NK-92 (cell line): ENCODE measurements around the gene GNB1.
A peak's percentile ranks its signal among the peaks of the same experiment; 100 is the strongest.

Source experiments
- DNase-seq: peaks from one replicate; lab custom pipeline; 2025; ENCODE audit not compliant: unreplicated experiment; lab: John Stamatoyannopoulos, UW

GNB1 gene

DNA sequence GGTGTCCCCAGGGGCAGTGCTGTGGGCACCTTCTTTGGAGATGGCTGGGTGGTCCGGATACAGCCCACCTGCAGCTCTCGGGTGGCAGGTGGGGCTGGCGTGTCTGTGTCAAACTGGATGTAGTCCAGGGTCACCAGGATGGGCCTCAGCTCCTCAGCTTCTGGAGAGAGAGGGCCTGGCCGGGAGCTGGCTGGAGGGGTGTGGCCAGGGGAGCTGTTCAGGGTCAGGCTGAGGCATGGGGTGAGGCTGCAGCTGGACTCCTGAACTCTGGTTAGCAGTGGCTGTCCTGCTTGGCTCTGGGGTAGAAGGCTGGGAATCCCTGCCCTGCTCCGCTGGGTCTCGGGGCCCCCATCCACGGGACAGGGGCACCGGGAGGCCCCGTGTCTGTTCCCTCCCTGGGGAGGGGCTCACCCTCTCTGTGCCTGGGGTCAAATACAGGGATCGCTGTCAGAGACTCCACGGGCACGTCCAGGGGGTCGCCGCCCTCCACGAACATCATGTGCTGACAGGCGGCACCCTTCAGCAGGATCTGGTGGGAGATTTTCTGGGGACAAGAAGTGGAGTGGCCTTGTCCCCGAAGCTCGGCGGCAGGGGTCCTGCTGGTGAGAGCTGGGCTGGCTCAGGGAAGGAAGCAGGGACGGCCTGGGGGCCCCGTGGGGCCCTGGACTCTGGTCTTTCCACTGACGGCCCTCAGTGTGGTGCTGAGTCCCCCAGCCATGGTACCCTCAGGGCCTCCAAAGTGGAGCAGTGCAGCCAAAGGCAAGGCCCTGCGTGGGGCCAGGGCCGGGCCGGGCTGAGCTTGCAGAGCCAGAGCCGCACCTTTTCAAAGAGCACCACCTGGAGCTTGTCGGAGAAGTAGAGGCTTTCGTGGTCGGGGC is 32.3 kb upstream of the GNB1 start:
- DNase-seq = no peak

DNA sequence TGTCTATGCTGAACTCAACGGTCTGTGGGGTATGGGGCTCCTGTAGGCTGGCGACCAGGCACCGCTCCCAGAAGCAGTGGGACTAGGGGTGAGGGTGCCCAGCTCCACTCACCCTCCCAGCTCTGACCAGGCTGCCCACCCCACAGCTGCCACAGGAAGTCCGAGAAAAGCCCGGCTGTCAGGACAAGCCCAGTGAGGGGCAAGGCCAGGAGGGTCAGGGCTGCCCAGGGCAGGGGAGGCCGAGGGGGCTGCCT is 31.7 kb upstream of the GNB1 start:
- DNase-seq = no peak

DNA sequence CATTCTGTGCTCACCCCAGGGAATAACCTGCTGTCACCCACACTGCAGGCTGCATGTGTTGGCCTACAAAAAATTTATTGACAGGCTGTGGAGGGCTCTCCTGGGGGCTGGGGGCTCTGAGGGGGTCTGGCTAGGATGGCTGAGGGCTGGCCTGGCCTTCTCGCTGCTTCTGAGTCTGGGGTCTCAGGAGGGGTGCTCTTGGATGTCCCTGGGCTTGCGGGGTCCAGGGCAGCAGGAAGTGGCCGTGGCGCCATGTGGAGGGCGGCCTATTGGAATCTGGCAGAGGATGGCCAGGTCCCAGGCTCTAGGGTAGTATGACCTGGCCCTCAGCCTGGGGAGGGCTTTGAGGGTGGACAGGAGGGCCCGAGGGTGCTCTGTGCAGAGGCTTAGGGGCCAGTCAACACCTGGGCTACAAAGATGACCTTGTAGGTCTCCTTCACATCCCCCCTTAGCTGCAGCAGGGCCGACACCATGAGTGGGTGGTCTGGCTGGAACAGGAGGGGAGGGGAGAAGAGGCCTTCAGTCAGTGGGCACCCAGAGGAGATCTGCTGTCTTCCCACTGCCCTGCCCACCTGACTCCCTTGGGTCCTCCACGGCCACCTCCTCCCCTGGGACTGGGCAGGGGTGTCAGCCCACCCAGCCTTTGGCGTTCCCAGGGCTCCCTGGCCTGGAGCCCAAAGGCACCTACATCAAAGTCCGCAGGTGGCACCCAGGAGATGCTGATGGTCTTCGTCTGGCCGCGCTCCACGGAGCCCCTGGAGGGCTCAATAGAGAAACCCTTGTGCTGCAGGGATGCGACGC is 31.2 kb upstream of the GNB1 start:
- no peak for DNase-seq

DNA sequence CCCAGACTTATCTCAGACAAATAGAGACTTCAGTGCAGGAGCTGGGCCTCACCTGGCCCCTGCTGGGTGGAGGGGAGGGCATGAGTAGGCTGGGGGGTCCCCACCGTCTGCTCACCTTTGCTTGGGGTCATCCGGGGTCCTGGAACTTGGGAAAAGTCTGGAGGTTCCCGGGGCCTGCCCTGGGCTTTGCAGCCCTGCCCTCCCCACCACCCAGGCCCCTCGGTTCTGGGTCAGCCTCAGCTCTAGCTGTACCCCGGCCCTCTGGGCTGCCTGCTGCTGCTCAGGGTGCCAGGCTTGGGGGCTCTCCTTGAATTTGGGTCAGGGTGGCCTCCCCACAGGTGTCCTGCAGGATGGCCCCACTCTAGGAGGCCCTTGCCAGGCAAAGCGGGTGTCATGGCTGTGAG is 30.6 kb upstream of the GNB1 start:
- DNase-seq = no peak

DNA sequence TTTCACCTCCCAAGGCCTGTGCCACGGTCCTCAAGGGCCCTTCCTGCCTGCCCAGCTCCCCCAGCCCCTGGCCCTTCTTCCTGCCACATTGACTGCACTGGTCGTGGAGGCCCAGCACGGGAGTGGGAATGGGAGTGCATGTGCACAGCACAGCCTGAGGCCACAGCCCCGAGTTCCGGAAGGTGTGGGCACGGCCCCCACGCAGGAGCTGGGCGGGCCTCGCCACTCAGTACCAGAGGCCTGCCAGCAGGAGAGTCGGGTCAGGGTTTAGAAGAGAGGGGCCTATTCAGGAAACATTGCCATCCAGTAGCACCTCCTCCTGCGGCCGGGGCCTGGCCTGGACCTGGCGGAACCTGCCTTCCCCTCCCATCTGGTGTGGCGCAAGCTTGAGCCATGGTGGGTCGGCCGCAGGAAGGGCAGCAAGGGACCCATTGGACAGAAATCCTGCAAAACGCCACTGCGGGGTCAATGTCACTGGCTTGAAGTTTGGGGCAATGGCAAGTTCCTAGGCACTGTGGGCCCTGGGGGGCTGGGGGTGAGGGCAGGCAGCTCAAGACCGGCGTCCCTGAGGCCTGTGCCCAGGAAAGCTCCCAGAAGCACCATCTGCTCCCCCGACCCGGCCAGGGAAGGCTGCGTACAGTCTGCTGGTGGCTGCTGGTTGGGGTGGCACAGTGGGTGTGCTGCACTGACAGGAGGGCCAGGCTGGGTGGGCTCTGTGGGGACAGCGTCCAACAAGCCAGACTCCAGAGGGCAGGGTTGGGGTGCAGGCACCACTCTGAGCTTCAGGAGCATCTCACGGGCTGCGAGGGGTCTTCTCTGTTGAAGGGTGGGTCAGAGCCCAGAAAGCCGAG is 29.9 kb upstream of the GNB1 start:
- no peak for DNase-seq

DNA sequence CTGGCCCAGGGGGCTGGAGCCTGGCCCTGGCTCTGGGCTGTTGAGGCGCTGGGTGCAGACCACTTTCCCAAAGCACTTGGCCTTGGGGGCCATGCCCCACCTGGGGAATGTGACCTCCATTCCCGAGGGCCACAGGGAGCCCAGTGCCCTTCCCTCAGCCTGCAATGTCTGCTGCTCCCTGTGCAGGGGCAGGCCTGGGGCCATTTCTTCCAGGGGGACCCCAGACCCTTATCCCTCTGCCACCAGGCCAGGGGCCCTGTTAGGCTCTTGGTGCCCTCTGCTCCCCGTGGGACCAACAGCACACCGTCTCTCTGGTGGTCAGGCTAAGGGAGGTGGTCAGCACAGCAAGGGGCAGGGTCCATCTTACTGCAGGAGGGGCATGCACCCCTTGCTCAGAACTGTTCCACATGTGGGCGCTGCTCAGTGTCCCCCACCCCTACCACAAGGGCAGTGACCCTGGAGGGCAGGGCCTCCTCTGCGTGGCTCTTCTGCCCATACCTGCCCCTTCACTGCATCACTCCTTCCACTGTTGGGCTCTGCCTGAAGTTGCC is 29.2 kb upstream of the GNB1 start:
- no peak for DNase-seq

DNA sequence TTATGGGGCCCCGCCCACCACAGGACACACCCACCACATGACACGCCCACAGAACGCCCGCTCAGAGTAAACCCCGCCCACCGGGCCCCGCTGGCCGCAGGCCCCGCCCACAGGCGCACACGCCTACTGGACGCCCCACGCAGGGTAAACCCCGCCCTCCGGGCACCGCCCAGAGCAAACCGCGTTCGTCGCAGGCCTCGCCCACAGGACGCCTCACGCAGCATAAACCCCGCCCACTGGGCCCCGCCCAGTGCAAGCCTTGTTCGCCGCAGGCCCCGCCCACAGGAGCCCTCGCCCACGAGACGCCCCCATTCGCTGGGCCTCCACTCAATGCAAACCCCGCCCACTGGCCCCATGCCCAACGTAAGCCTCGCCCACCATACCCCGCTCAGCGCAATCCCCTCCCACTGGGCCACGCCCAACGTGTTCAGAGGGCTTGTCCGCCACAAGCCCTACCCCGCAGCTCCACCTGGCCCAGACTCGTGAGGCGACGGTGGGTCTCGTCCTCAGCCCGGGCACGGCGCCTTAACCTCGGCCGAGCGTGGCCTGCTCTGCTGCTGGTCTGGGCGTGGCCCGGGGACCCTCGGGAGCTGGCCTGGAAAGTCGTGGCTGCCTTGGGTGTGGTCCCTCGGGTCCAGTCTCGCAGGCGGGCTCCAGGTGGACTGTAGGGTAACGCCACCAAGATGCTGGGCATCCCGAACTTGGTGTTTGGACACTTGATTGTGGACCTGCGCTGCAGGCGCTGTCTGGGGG is 28.6 kb upstream of the GNB1 start:
- DNase-seq = peak; percentile 94

DNA sequence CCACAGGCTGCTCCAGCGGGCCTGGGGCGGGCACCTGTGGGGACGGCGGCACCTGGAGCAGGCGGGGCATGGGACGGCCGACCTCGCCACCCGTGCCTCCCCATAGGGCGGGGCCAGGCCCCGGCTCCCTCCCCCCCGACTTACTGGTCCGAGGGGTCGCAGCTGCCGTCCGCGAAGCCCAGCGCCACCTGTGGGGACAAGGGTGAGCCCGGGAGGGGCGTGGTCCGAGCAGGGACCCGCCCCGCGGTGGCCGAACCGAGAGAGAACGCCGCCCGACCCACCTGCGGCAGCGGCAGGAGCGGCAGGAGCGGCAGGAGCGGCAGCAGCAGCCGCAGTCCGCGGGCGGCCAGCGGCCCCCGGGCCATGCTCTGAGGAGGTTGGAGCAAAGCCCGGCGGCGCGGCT is 28.0 kb upstream of the GNB1 start, which contains the start of gene TMEM52:
Gene TMEM52 (minus strand): TSS at position 379 of the 403 bp plus-strand sequence. CDS start 14 bp downstream, at position 365.
- DNase-seq = no peak

DNA sequence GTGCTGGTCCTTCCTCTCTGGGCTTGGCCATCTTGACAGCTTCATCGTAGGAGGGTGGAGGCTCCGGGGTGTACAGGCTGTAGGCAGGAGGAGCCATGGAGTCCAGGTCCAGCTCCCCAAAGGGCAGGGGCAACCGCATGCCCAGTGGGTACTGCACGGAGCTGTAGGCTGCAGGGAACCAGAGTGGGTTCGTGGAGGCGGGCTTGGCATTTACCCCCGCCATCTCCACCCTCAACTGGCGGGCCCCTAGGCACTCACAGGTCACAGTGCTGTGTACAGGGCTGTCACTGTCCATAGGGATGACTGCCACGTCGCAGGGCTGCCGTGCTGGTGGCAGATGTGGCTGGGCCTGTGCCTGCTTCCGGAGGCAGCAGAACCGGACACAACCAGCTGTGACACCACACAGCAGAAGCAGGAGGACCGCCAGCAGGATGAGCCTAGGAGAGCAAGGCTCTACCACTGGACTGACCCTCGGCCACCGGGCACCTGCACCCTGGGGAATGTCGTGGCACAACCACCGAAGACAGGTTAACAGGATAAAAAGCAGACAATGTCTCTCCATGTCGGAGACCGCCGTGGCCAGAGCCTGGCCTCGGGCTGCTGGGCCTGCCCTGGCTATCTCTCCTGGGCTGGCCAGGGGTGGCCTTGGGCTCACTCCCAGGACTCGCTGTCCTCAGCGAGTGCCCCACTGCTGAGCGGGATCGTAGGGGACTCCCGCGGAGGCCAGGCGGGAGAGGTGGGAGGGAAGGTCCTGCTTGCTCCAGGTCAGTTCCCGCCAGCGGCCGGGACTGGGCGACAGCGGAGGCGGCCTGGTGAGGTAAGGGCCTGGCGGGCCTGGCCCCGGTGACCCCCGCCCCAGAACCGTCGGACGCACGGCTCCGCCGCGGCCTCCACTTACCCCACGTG is 27.4 kb upstream of the GNB1 start:
- no peak for DNase-seq

DNA sequence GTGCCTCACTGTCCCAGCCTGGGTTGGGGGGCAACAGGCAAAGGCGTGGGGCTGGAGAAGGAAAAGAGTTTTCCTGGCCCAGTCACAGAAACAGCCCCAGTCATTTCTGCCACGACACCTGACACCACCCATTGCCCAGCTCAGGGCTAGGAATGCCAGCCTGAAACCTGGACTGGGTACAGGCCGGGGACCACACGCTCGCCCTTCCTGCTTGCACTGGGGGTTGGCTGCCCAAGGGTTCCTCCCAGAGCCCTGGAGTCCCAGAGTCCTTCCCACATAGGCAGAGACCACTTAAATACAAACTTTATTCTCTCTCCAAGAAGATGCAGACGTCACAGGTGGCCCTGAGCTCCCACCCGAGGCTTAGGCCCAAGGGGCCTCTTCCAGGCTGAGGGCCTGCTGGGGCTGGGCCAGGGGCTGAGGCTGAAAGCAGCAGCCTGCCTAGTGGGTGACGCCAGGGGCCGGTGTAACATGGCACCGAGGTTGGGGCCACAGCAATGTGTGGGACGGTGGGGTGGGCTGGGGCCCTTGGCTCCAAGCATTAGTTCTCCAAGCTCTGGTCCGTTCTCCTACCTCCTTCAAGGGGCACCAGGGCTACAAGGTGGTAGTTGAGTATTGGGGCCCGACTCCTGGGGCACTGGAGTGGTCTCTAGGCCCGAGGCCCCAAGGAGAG is 26.6 kb upstream of the GNB1 start:
- DNase-seq = no peak

DNA sequence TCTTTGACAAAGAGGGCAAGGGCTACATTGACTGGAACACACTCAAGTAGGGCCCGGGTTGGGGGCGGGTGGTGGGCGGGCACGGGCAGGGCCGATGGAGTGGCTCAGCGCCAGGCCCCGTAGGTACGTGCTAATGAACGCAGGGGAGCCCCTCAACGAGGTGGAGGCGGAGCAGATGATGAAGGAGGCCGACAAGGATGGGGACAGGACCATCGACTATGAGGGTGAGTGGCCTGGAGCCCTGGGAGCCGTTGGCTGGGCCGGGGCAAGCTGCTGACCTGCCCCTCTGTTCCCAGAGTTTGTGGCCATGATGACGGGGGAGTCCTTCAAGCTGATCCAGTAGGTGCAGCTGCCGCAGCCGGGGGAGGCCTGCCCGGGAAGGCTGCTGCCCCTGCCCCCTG is 26.0 kb upstream of the GNB1 start:
- no peak for DNase-seq

DNA sequence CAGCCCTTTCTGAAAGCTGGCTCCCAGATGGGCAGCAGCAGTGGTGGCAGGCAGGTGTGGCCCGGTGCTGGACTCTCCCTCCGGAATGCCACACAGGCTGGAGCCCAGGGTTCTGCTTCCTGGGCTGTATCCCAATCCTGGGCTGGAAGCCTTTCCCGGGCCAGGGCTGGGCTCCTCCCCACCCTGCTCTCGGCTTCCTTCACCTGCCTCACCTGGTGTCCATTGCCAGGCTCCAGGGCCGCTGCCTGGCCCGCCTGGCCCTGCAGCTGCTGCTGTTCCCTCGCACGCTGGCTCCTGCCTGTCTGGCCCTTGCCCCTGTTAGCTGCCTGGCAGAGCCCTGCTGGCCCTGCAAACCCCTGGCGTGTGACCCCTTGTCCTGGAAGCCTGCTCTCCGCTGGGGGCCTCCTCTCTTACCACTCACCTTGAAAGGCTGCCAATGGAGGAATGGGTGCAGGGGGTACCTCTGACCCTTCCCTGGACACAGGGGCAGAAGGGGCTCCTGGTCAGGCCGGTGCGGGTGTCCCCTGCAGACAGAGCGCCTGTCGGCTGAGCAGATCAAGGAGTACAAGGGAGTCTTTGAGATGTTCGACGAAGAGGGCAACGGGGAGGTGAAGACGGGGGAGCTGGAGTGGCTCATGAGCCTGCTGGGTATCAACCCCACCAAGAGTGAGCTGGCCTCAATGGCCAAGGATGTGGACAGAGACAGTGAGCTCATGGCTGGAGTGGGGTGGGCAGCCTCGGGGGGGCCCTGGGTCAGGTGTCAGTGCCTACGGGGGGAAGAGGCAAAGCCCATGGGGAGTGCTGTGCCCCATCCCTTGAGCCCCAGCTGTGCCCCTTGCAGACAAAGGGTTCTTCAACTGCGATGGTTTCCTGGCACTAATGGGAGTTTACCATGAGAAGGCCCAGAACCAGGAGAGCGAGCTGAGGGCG is 25.3 kb upstream of the GNB1 start:
- no peak for DNase-seq

DNA sequence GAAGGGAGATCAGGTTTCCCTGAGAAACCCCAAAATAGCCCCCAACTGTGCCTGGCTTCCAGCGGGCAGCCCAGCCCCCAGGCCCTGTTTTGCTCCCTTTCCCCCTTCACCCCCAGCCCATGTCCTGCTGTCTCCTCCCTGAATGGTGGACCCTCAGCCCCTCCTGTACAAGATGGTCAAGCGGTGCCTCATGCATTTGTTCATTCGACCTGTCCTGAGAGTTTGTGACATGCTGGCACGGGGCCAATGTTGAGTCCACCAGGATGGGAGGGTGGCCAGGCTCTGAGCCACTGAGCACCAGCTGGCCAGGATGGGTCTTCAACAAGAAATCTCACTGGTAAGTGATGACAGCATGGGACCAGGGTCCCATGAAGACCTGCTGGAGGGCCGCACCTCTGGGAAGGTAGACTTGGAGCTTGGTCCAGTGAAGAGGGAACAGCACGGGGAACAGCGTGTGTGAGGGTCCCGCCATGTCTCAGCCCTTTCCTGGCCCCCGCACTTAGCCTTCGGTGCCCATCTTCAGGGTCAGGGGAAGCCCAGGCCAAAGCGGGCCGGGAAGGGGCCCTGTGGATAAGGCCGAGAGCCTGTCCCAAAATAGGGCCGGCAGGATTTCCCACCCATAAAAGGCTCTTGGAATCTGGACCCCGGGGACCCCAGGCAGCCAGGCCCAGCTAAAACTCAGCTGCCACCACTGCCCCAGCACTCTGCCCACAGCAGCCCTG is 24.2 kb upstream of the GNB1 start, which contains the start of gene CALML6:
Gene CALML6 (plus strand): TSS at position 290 of the 722 bp plus-strand sequence. CDS start 21 bp downstream, at position 311.
- DNase-seq = no peak

DNA sequence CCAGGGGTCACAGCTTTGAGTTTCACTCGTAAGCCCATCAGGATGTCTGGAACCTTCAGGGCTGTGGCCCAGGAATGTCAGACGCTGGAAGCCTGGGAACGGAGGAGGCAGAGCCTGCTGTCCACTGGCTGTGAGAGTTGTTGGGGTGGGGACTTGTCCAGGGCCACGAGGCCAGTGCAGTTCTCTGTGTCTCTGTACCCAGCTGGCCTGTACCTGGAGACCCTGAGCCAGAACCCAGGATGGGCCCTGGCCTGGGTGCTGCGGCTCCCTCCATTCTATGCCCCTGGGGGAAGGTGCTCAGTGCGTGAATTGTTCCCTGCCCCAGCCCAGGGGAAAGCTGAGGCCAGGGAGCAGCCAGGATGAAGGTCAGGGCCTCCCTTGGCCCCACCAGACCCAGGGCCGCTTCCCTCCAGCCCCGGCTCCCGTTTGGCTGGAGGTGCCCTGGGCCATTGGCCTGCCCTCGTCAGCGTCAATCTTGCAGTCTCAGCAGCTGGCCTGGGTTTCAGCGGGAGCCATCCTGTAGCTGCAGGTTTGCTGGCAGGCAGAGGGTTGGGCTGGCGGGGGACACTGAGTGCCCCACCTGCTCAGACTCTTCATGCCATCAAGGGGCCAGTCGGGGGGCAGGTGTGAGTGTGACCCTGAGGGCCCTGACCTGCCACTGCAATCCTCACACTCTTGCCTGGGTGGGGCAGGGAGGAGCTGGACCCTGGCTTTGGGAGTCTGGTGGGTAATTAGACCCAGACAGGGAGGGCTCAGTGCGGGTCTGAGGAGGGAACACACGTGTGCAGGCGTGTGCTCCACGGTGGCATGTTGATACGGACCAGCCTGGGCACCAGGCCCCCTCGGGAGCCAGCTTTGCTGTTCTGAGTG is 23.4 kb upstream of the GNB1 start:
- DNase-seq = no peak

DNA sequence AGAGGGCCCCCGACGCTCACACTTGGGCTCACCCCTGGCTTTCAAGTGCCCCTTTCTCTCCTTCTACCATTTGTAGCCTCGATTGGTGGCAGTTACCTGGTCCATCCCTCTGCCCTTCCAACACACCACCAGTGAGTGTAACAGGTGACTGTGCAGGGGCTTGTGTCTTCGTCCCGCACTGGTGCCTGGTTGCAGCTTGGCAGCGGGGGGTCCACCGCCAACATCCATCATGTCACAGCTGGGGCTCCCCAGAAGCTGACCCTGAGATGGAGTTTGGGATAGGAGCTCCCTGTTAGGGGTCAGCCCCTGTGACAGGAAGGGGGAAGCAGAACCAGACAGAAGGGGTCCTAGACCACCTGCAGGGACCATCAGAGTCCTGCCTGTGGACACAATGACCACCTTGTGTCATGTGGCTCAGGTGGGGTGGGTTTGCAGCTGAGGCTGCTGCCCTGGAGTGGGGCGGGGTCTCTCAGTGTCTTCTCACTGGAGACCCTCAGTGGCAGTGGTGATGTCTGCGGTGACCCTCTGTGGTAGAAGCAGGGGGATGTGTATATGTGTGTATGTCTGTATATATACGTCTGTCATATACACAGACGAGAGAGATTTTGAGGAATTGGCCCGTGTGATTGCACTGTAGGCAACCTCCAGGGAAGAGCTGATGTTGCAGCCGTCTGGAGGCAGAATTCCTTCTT is 20.6 kb upstream of the GNB1 start:
- no peak for DNase-seq
